Tibial nerve (tissue), 4 donors: ENCODE measurements around the gene KL. TPM values are rescaled to one million over a fixed set of nuclear protein-coding genes. Genes with fewer than 3 reads are reported as not detected.
A peak's percentile ranks its signal among the peaks of the same experiment; 100 is the strongest.

Experiments used
- DNase-seq, 2 donors: peaks; one replicate each; pipeline ENCODE4 v3.0.0-alpha.2; 2019; ENCODE audit warnings: low spot score in 2 of 2
- H3K27ac ChIP-seq, 4 donors: fragments of 200-600 bp; sonication (generic) in 3 of 4; one replicate each; pipeline ENCODE4 v1.5.1; 2017 to 2019; ENCODE audit warnings: mild to moderate bottlenecking in 1 of 4
- H3K27me3 ChIP-seq, 2 donors: fragments of 200-600 bp; sonication (generic) in 1 of 2; one replicate each; pipeline versions ENCODE4 v1.5.1 to v1.6.0; 2017 to 2019
- H3K36me3 ChIP-seq, 3 donors: fragments of 200-600 bp; sonication (generic); one replicate each; pipeline ENCODE4 v1.5.1; 2018 to 2019
- H3K4me1 ChIP-seq, 4 donors: fragments of 200-600 bp; sonication (generic) in 3 of 4; one replicate each; pipeline ENCODE4 v1.5.1; 2017 to 2019
- H3K4me3 ChIP-seq, 4 donors: fragments of 200-600 bp; sonication (generic) in 3 of 4; one replicate each; pipeline ENCODE4 v1.5.1; 2017 to 2019; ENCODE audit warnings: mild to moderate bottlenecking in 1 of 4, moderate library complexity in 1 of 4
- H3K9me3 ChIP-seq, 4 donors: fragments of 200-600 bp; sonication (generic) in 3 of 4; one replicate each; pipeline ENCODE4 v1.5.1; 2017 to 2019
- CTCF ChIP-seq, 5 experiments: fragments of 200-600 bp in 3 of 5; fragments of 450-650 bp in 2 of 5; sonication (generic) in 3 of 5; IDR thresholded peaks; one replicate each; pipeline ENCODE4 v1.5.1; 2016 to 2019; ENCODE audit warnings: antibody characterized with exemption in 5 of 5, mild to moderate bottlenecking in 3 of 5, moderate library complexity in 2 of 5
- EP300 ChIP-seq, 2 donors: sonication (generic); formaldehyde crosslinking; IDR thresholded peaks; one replicate each; pipeline ENCODE4 v1.6.1; 2017; ENCODE audit warnings: antibody characterized with exemption in 2 of 2, mild to moderate bottlenecking in 1 of 2
- POLR2A ChIP-seq, 2 donors: fragments of 450-650 bp; IDR thresholded peaks; one replicate each; pipeline ENCODE4 v1.6.1; 2017; ENCODE audit warnings: antibody characterized with exemption in 2 of 2, mild to moderate bottlenecking in 2 of 2, moderate library complexity in 2 of 2
- WGBS, 2 donors: methylation state at CpG; one replicate each; pipeline ENCODE4 v1.1.5; 2018; 5-methylcytosine and 5-hydroxymethylcytosine counted together
- total RNA-seq, 4 donors: library from RNA; depleted of rRNA; stranded (reverse); fragments of >200 nt; gene quantifications; one replicate each; pipeline ENCODE4 v1.1.0, GENCODE V29; 2016

KL gene
- total RNA-seq, 4 donors from 2014 or later: 5.1 to 7.3 (median 6.9) TPM

- H3K27me3 ChIP-seq: no peaks in the 10 kb centered on the region
- H3K4me1 ChIP-seq: peaks cover 0 to 15% (median 0%) of the 10 kb centered on the region in 4 donors
- no peak overlapping the region for H3K27ac ChIP-seq
- TF ChIP-seq POLR2A (IDR thresholded peaks at IDR 0.05) (no peak), CTCF (IDR thresholded peaks at IDR 0.05) (no peak), EP300 (IDR thresholded peaks at IDR 0.05) (no peak)
- no peaks in the 10 kb centered on the region for H3K9me3 ChIP-seq
- no peak overlapping the region for H3K4me3 ChIP-seq
- H3K36me3 ChIP-seq: no peaks in the 10 kb centered on the region
- no peak for DNase-seq
- WGBS, 2 donors: 91 to 95% methylated on average over 10 of the region's 10 CpGs
Observed at GRCh38 chr13:32984857-32985626, 31.2 kb upstream of the KL start.

- Histone ChIP-seq H3K27ac (no peak overlapping the region), H3K36me3 (no peaks in the 10 kb centered on the region), H3K9me3 (no peaks in the 10 kb centered on the region), H3K4me1 (peaks cover 0 to 15% (median 0%) of the 10 kb centered on the region in 4 donors), H3K27me3 (no peaks in the 10 kb centered on the region), H3K4me3 (no peak overlapping the region)
- no peak for DNase-seq
- TF ChIP-seq POLR2A (IDR thresholded peaks at IDR 0.05): no peak
- TF ChIP-seq EP300 (IDR thresholded peaks at IDR 0.05): no peak
- no peak for TF ChIP-seq CTCF (IDR thresholded peaks at IDR 0.05)
- WGBS, 2 donors: 93 to 96% methylated on average over 8 of the region's 8 CpGs
Observed at GRCh38 chr13:32986552-32986951, 29.7 kb upstream of the KL start.

GRCh38 chr13:32987462-32987861 is 28.8 kb upstream of the KL start:
- Histone ChIP-seq H3K4me1 (peaks cover 0 to 15% (median 0%) of the 10 kb centered on the region in 4 donors), H3K36me3 (no peaks in the 10 kb centered on the region), H3K27ac (no peak overlapping the region), H3K27me3 (no peaks in the 10 kb centered on the region), H3K4me3 (no peak overlapping the region), H3K9me3 (no peaks in the 10 kb centered on the region)
- DNase-seq: no peak
- 63 to 93% methylated on average over 1 of the region's 1 CpG for WGBS, 2 donors
- TF ChIP-seq EP300 (IDR thresholded peaks at IDR 0.05) (no peak), POLR2A (IDR thresholded peaks at IDR 0.05) (no peak), CTCF (IDR thresholded peaks at IDR 0.05) (no peak)

- Histone ChIP-seq H3K9me3 (no peaks in the 10 kb centered on the region), H3K27me3 (no peaks in the 10 kb centered on the region), H3K4me1 (peaks cover 0 to 15% (median 0%) of the 10 kb centered on the region in 4 donors), H3K4me3 (peak overlapping the region in 1 of 4 donors; percentile 10), H3K36me3 (no peaks in the 10 kb centered on the region), H3K27ac (peak overlapping the region in 1 of 4 donors; percentile 11)
- no peak for DNase-seq
- WGBS, 2 donors: 40 to 44% methylated on average over 8 of the region's 8 CpGs
- no peak for TF ChIP-seq CTCF (IDR thresholded peaks at IDR 0.05)
- TF ChIP-seq EP300 (IDR thresholded peaks at IDR 0.05): peak in 1 of 2 donors; percentile 15
Observed at GRCh38 chr13:32988608-32989289, 27.5 kb upstream of the KL start.

GRCh38 chr13:32989290-32989667 is 26.9 kb upstream of the KL start:
- Histone ChIP-seq H3K4me1 (peaks cover 0 to 15% (median 0%) of the 10 kb centered on the region in 4 donors), H3K4me3 (no peak overlapping the region), H3K36me3 (no peaks in the 10 kb centered on the region), H3K27ac (no peak overlapping the region), H3K27me3 (no peaks in the 10 kb centered on the region), H3K9me3 (no peaks in the 10 kb centered on the region)
- no peak for DNase-seq
- TF ChIP-seq EP300 (IDR thresholded peaks at IDR 0.05) (no peak), POLR2A (IDR thresholded peaks at IDR 0.05) (no peak), CTCF (IDR thresholded peaks at IDR 0.05) (no peak)
- 58 to 62% methylated on average over 3 of the region's 3 CpGs for WGBS, 2 donors
